VCaP (cell line): ENCODE results near the gene LGR4.
A peak's percentile ranks its signal among the peaks of the same experiment; 100 is the strongest.

Experiments
- H3K27ac ChIP-seq: fragments of 450-650 bp; 2 replicates; pipeline ENCODE4 v1.5.1; 2017
- CTCF ChIP-seq: fragments of 450-650 bp; conservative IDR thresholded peaks from 2 replicates; pipeline ENCODE4 v1.5.1; 2017; ENCODE audit warnings: mild to moderate bottlenecking, moderate library complexity

The LGR4 gene

GRCh38 chr11:27388001-27388400 is 84.6 kb downstream of the LGR4 start:
- no peak for TF ChIP-seq CTCF

GRCh38 chr11:27387362-27387761 is 85.2 kb downstream of the LGR4 start:
- TF ChIP-seq CTCF: no peak
- no peak overlapping the region for H3K27ac ChIP-seq

More at GRCh38 chr11:27388001-27388400, 84.6 kb downstream of the LGR4 start:
- peak overlapping the region; percentile 96 for H3K27ac ChIP-seq

- no peak overlapping the region for H3K27ac ChIP-seq
These were observed 86.3 kb downstream of the LGR4 start for GRCh38 chr11:27386181-27386845.

GRCh38 chr11:27385245-27385644 is 87.3 kb downstream of the LGR4 start:
- TF ChIP-seq CTCF: no peak
- no peak overlapping the region for H3K27ac ChIP-seq

More at GRCh38 chr11:27386181-27386845, 86.3 kb downstream of the LGR4 start:
- TF ChIP-seq CTCF: no peak

- TF ChIP-seq CTCF: no peak
- no peak overlapping the region for H3K27ac ChIP-seq
These were observed 88.4 kb downstream of the LGR4 start for GRCh38 chr11:27384227-27384626.

GRCh38 chr11:27383645-27384044 is 88.9 kb downstream of the LGR4 start:
- no peak overlapping the region for H3K27ac ChIP-seq
- no peak for TF ChIP-seq CTCF

GRCh38 chr11:27381238-27381666 is 91.3 kb downstream of the LGR4 start:
- TF ChIP-seq CTCF: no peak
- H3K27ac ChIP-seq: no peak overlapping the region
